K562 (cell line): ENCODE measurements around the gene ZNF273. TPM values are rescaled to one million over a fixed set of nuclear protein-coding genes. Genes with fewer than 3 reads are reported as not detected.
A peak's percentile ranks its signal among the peaks of the same experiment; 100 is the strongest.

Source experiments
- ATAC-seq: fragments of 200-7000 bp; cut with Tn5 transposase; 3 replicates; pipeline ENCODE4 v1.9.1; 2020; ENCODE audit warnings: moderate library complexity
- BruUV-seq: library from RNA; stranded (reverse); fragments of 400-500 nt; replicated peaks from 2 replicates; lab custom pipeline; 2021; lab: Mats Ljungman, UMichigan
- CTCF ChIA-PET: fragments of 300-600 bp; formaldehyde crosslinking; extraction: SDS; loops from one replicate; lab custom pipeline; 2021; ENCODE audit warnings: low intra/inter-chr PET ratio; lab: Yijun Ruan, JAX
- POLR2A ChIA-PET: fragments of 300-600, 350-650 bp; sonication (Branson Sonifier 250); formaldehyde crosslinking; extraction: SDS; loops from one replicate; lab custom pipeline; 2021; ENCODE audit warnings: antibody characterized with exemption, inconsistent platforms; lab: Yijun Ruan, JAX
- DNase-seq, 4 experiments: peaks; one replicate each; pipeline versions ENCODE4 v3.0.0 to v3.0.0-alpha.2; 2011 to 2018; ENCODE audit warnings: low spot score in 3 of 4, mixed read lengths in 3 of 4; ENCODE audit errors: extremely low read depth in 1 of 4
- FAIRE-seq: peaks from 2 replicates; lab custom pipeline; 2011; peaks lifted over from hg19 to GRCh38; lab: Jason Lieb, UNC
- H2AFZ ChIP-seq: 2 replicates; pipeline ENCODE4 v1.6.0; 2011; ENCODE audit warnings: low read depth, low read length, control low read depth, inconsistent platforms
- H3K27ac ChIP-seq: fragments of 200-600 bp; 3 replicates; pipeline ENCODE4 v1.8.0; 2011; ENCODE audit warnings: low read depth, mild to moderate bottlenecking, control low read depth, inconsistent platforms, low read length, moderate library complexity, mixed read lengths; ENCODE audit errors: extremely low read depth
- H3K27me3 ChIP-seq, 2 experiments: fragments of 300-600 bp in 1 of 2; 2 replicates in 1 of 2; 3 replicates in 1 of 2; pipeline versions ENCODE4 v1.6.0 to v1.8.0; 2011; ENCODE audit warnings: inconsistent platforms in 2 of 2, low read length in 2 of 2, mild to moderate bottlenecking in 1 of 2, mixed read lengths in 1 of 2, moderate library complexity in 1 of 2; ENCODE audit not compliant: control insufficient read depth in 2 of 2, insufficient read depth in 2 of 2
- H3K36me3 ChIP-seq: fragments of 300-600 bp; 3 replicates; pipeline ENCODE4 v1.8.0; 2011; ENCODE audit warnings: mild to moderate bottlenecking, low read length, inconsistent platforms; ENCODE audit not compliant: control insufficient read depth, insufficient read depth
- H3K4me1 ChIP-seq, 2 experiments: fragments of 200-600 bp in 1 of 2; replicated peaks in 1 of 2; 2 replicates in 1 of 2; 3 replicates in 1 of 2; pipeline versions ENCODE4 v1.5.1 to v1.8.0; 2011; ENCODE audit warnings: inconsistent platforms in 2 of 2, low read length in 2 of 2, mild to moderate bottlenecking in 1 of 2, mixed read lengths in 1 of 2, moderate library complexity in 1 of 2; ENCODE audit not compliant: control insufficient read depth in 2 of 2, insufficient read depth in 2 of 2
- H3K4me2 ChIP-seq: 2 replicates; pipeline ENCODE4 v1.6.1; 2011; ENCODE audit warnings: low read length, control low read depth, inconsistent platforms, mixed read lengths; ENCODE audit not compliant: insufficient read depth
- H3K4me3 ChIP-seq: fragments of 200-600 bp; sonication (generic), shearing (Covaris generic); 2 replicates; pipeline ENCODE4 v1.5.1; 2016; ENCODE audit warnings: control low read depth, inconsistent platforms
- H3K79me2 ChIP-seq: fragments of 200-600 bp; 3 replicates; pipeline ENCODE4 v1.8.0; 2011; ENCODE audit warnings: low read length, inconsistent platforms; ENCODE audit not compliant: control insufficient read depth, insufficient read depth
- H3K9ac ChIP-seq, 2 experiments: 2 replicates each; pipeline versions ENCODE4 v1.6.0 to v1.6.1; 2011; ENCODE audit warnings: low read depth in 2 of 2, low read length in 2 of 2, control low read depth in 1 of 2, inconsistent platforms in 1 of 2, mild to moderate bottlenecking in 1 of 2, mixed read lengths in 1 of 2; ENCODE audit not compliant: insufficient read depth in 1 of 2
- H3K9me1 ChIP-seq: one replicate; pipeline ENCODE4 v1.6.0; 2011; ENCODE audit warnings: inconsistent platforms, mild to moderate bottlenecking, low read length, moderate library complexity; ENCODE audit not compliant: control insufficient read depth, insufficient read depth
- H3K9me3 ChIP-seq: replicated peaks from 2 replicates; pipeline ENCODE4 v1.5.1; 2011; ENCODE audit warnings: low read depth, low read length, inconsistent platforms; ENCODE audit not compliant: control insufficient read depth, insufficient read depth
- H4K20me1 ChIP-seq: replicated peaks from 2 replicates; pipeline ENCODE4 v1.6.1; 2011; ENCODE audit warnings: low read length, inconsistent platforms, mixed read lengths; ENCODE audit not compliant: control insufficient read depth, insufficient read depth
- AFF1 ChIP-seq, 2 experiments: fragments of 450-650 bp; IDR thresholded peaks; 2 replicates each; pipeline ENCODE4 v1.6.1; 2018; ENCODE audit warnings: mild to moderate bottlenecking in 2 of 2, low read depth in 1 of 2; ENCODE audit not compliant: partially characterized antibody in 2 of 2
- ARID1B ChIP-seq: fragments of 450-650 bp; IDR thresholded peaks from 2 replicates; pipeline ENCODE4 v1.6.1; 2016; ENCODE audit warnings: antibody characterized with exemption, mild to moderate bottlenecking, inconsistent platforms
- CBFA2T3 ChIP-seq: fragments of 450-650 bp; IDR thresholded peaks from 2 replicates; pipeline ENCODE4 v1.6.1; 2017
- DPF2 ChIP-seq: fragments of 450-650 bp; IDR thresholded peaks from 2 replicates; pipeline ENCODE4 v1.6.1; 2016
- FOSL1 ChIP-seq: fragments of 200-800 bp; sonication (Bioruptor generic); conservative IDR thresholded peaks from 2 replicates; pipeline ENCODE4 v1.6.1; 2016; ENCODE audit warnings: missing genetic modification characterization, missing compliant biosample characterization
- NFE2 ChIP-seq: IDR thresholded peaks from 2 replicates; pipeline ENCODE4 v1.6.1; 2014; ENCODE audit warnings: antibody characterized with exemption, low read depth
- SMARCA4 ChIP-seq: fragments of 450-650 bp; IDR thresholded peaks from 2 replicates; pipeline ENCODE4 v1.6.1; 2016
- STAT5A ChIP-seq: IDR thresholded peaks from 2 replicates; pipeline ENCODE4 v1.6.1; 2012; ENCODE audit warnings: low read length, inconsistent platforms, borderline replicate concordance
- TCF3 ChIP-seq: sonication (generic); formaldehyde crosslinking; IDR thresholded peaks from 2 replicates; pipeline ENCODE4 v1.4.0; 2020; ENCODE audit warnings: mild to moderate bottlenecking, missing genetic modification reagents
- TEAD4 ChIP-seq, 2 experiments: sonication (generic) in 1 of 2; formaldehyde crosslinking in 1 of 2; IDR thresholded peaks; 2 replicates each; pipeline versions ENCODE4 v1.6.1 to v1.8.0; 2012 to 2022; ENCODE audit warnings: borderline replicate concordance in 1 of 2, inconsistent platforms in 1 of 2, low read length in 1 of 2, mild to moderate bottlenecking in 1 of 2, missing genetic modification reagents in 1 of 2
- TRIM24 ChIP-seq, 2 experiments: fragments of 450-650 bp; IDR thresholded peaks; 2 replicates each; pipeline ENCODE4 v1.6.1; 2016
- ZFP36 ChIP-seq: fragments of 150-350 bp; IDR thresholded peaks from 2 replicates; pipeline ENCODE4 v1.6.1; 2018; ENCODE audit warnings: low read length, low read depth; ENCODE audit not compliant: partially characterized antibody
- ZNF3 ChIP-seq: fragments of 250-450 bp; sonication (Bioruptor Pico); IDR thresholded peaks from 2 replicates; pipeline ENCODE4 v1.5.0; 2021; ENCODE audit warnings: mild to moderate bottlenecking, moderate library complexity
- WGBS: fragments of 100-300 bp; shearing (Covaris generic); methylation state at CpG from one replicate; pipeline ENCODE4 v1.1.6; 2016; ENCODE audit warnings: low coverage, mixed read lengths; ENCODE audit not compliant: insufficient coverage; ENCODE audit errors: missing lambda C conversion rate; 5-methylcytosine and 5-hydroxymethylcytosine counted together
- in situ Hi-C: fragments of 300-500 bp; cut with MboI; formaldehyde crosslinking; loops from 4 replicates; pipeline ENCODE4 v1.15.0; 2018; ENCODE audit warnings: inconsistent platforms, mixed read lengths
- intact Hi-C: fragments of 100-400 bp; cut with micrococcal nuclease; formaldehyde crosslinking; loops from 2 replicates; pipeline ENCODE4 v1.14.2; 2022
- polyA plus RNA-seq, 8 experiments: library from polyadenylated mRNA; depleted of rRNA in 4 of 8; stranded (reverse) in 5 of 8; unstranded in 3 of 8; fragments of >200 nt; fragmentation: Nextera tagmentation in 2 of 8; fragmentation: Illumina TruSeq in 1 of 8; extraction: Ambion mirVana in 2 of 8; extraction: Trizol in 1 of 8; gene quantifications; 2 replicates each; pipeline versions ENCODE4 v1.2.1 to v1.2.3, GENCODE V29; 2011 to 2014; ENCODE audit warnings: inconsistent platforms in 1 of 8, missing spikeins in 1 of 8
- total RNA-seq, 7 experiments: library from RNA; depleted of rRNA in 6 of 7; stranded (reverse); fragments of >200 nt in 6 of 7; fragmentation: Illumina TruSeq in 2 of 7; extraction: Trizol in 2 of 7; gene quantifications; 2 replicates each; pipeline versions ENCODE4 v1.2.1 to v1.2.3, GENCODE V29; 2011 to 2021; ENCODE audit warnings: low replicate concordance in 1 of 7

Gene ZNF273
- total and polyA plus RNA-seq, 9 of the 15 experiments (the other 6 are each of a cell fraction or from before 2014, with no cell fraction given): 13.3 to 37.0 (median 20.7) TPM

- Histone ChIP-seq H2AFZ (no peak overlapping the region), H3K79me2 (no peaks in the 10 kb centered on the region), H3K27me3 (no peaks in the 10 kb centered on the region), H3K9ac (no peak overlapping the region), H3K9me1 (no peaks in the 10 kb centered on the region), H3K27ac (no peak overlapping the region), H3K4me1 (peaks cover 3% of the 10 kb centered on the region in 2 experiments; a peak in 3 of 5 replicates), H4K20me1 (no peaks in the 10 kb centered on the region), H3K4me2 (no peak overlapping the region), H3K9me3 (peaks cover 2% of the 10 kb centered on the region; the same call in 1 of the 2 replicates), H3K36me3 (no peaks in the 10 kb centered on the region), H3K4me3 (no peak overlapping the region)
- TF ChIP-seq ZFP36: no peak
- peak; percentile 27; the same call in 1 of the 2 replicates for TF ChIP-seq FOSL1 (tag)
- TF ChIP-seq TCF3 (CRISPR knock-in tag): peak; percentile 40; the same call in 1 of the 2 replicates
- peak in 1 of 2 experiments; percentile 17; a peak in 1 of 4 replicates for TF ChIP-seq TRIM24 (IDR thresholded peaks at IDR 0.05)
- 0 out of 2 replicates have a peak, but pooled peaks have one; percentile 17 for TF ChIP-seq DPF2
- peak; percentile 56 for TF ChIP-seq CBFA2T3
- peak; percentile 5; the same call in 1 of the 2 replicates for TF ChIP-seq NFE2
- no peak for TF ChIP-seq ZNF3
- TF ChIP-seq SMARCA4: peak; percentile 31; the same call in 1 of the 2 replicates
- peak; percentile 62; the same call in 1 of the 2 replicates for TF ChIP-seq ARID1B
- TF ChIP-seq TEAD4 (IDR thresholded peaks at IDR 0.05; ENCODE audit: low read length): peak; percentile 24; the same call in 1 of the 2 replicates
- no peak for TF ChIP-seq TEAD4 (CRISPR knock-in tag; IDR thresholded peaks at IDR 0.05; ENCODE audit: borderline replicate concordance)
- TF ChIP-seq AFF1 (IDR thresholded peaks at IDR 0.05; ENCODE audit: low read depth in 1 of 2, partially characterized antibody in 2 of 2): no peak
- peak; percentile 60 for TF ChIP-seq STAT5A
- ATAC-seq (peak; percentile 77), DNase-seq (peak in 1 of 4 experiments; percentile 49), FAIRE-seq (no peak)
- BruUV-seq: no TSS peak
- 17% methylated on average over 1 of the region's 1 CpG for WGBS
- ChIA-PET POLR2A (no interaction called here), CTCF (no interaction called here)
- intact Hi-C loops (no loop called here), in situ Hi-C loops (no loop called here)
Observed at GRCh38 chr7:64854969-64855368, 48.1 kb upstream of the ZNF273 start.
